Skin epidermis (tissue), 12 donors: ENCODE results near the gene CCDC120.

Experiments
- H3K27ac ChIP-seq, 21 experiments: fragments of 200-600 bp; sonication (generic) in 11 of 21; one replicate each; pipeline ENCODE4 v1.5.0; 2020; ENCODE audit warnings: mild to moderate bottlenecking in 3 of 21, inconsistent platforms in 2 of 21, moderate library complexity in 2 of 21
- H3K4me3 ChIP-seq, 7 experiments: fragments of 200-600 bp; sonication (generic) in 2 of 7; one replicate each; pipeline ENCODE4 v1.5.0; 2020; ENCODE audit warnings: inconsistent platforms in 2 of 7, mild to moderate bottlenecking in 2 of 7, moderate library complexity in 1 of 7

Gene CCDC120

GRCh38 chrX:49058794-49059193, at the start of gene CCDC120:
TSS of gene CCDC120 (plus strand) at chrX:49058999. CDS start at chrX:49062042, 3,043 bp downstream.
- peak within 1 kb of the TSS in 19 of 21 experiments; percentile 13 to 84 (median 73) for H3K27ac ChIP-seq
- H3K4me3 ChIP-seq: peak within 1 kb of the TSS; percentile 20 to 43 (median 33)

- no peak overlapping the region for H3K27ac ChIP-seq
- no peak overlapping the region for H3K4me3 ChIP-seq
These were observed 39.7 kb upstream of the CCDC120 start for GRCh38 chrX:49019050-49019449.

- Histone ChIP-seq H3K4me3 (no peak overlapping the region), H3K27ac (no peak overlapping the region)
These were observed 39.1 kb upstream of the CCDC120 start for GRCh38 chrX:49019599-49020249.

GRCh38 chrX:49029876-49030275, 28.9 kb upstream of the CCDC120 start:
- H3K4me3 ChIP-seq: no peak overlapping the region
- no peak overlapping the region for H3K27ac ChIP-seq

- Histone ChIP-seq H3K4me3 (no peak overlapping the region), H3K27ac (no peak overlapping the region)
These were observed 28.5 kb upstream of the CCDC120 start for GRCh38 chrX:49030283-49030682.

GRCh38 chrX:49037883-49038475, 20.8 kb upstream of the CCDC120 start:
- Histone ChIP-seq H3K4me3 (no peak overlapping the region), H3K27ac (no peak overlapping the region)

- peak overlapping the region in 19 of 21 experiments; percentile 36 to 99 (median 66) for H3K27ac ChIP-seq
- peak overlapping the region in 2 of 7 experiments; percentile 5 to 71 for H3K4me3 ChIP-seq
These were observed 19.0 kb upstream of the CCDC120 start for GRCh38 chrX:49039598-49040375.

GRCh38 chrX:49040376-49040955, 18.3 kb upstream of the CCDC120 start:
- H3K27ac ChIP-seq: peak overlapping the region in 19 of 21 experiments; percentile 17 to 99 (median 60)
- H3K4me3 ChIP-seq: peak overlapping the region in 2 of 7 experiments; percentile 5 to 71

- Histone ChIP-seq H3K4me3 (peak overlapping the region; percentile 58 to 81 (median 71)), H3K27ac (peak overlapping the region; percentile 22 to 100 (median 97))
These were observed 16.8 kb upstream of the CCDC120 start for GRCh38 chrX:49041744-49042580.

- Histone ChIP-seq H3K27ac (peak overlapping the region; percentile 92 to 100 (median 97)), H3K4me3 (peak overlapping the region; percentile 58 to 81 (median 71))
These were observed 16.1 kb upstream of the CCDC120 start for GRCh38 chrX:49042581-49043219.

- peak within 1 kb of the TSS; percentile 92 to 100 (median 97) for H3K27ac ChIP-seq
- peak within 1 kb of the TSS; percentile 58 to 81 (median 71) for H3K4me3 ChIP-seq
These were observed 15.4 kb upstream of the CCDC120 start, which contains the start of gene TFE3 for GRCh38 chrX:49043220-49043986. TSS of gene TFE3 (minus strand) at chrX:49043357. CDS start at chrX:49043226, 131 bp downstream.

- H3K4me3 ChIP-seq: peak overlapping the region in 2 of 7 experiments; percentile 10 to 17
- H3K27ac ChIP-seq: peak overlapping the region in 15 of 21 experiments; percentile 19 to 99 (median 57)
These were observed 14.9 kb upstream of the CCDC120 start for GRCh38 chrX:49043987-49044281.

GRCh38 chrX:49053223-49054072, 5.4 kb upstream of the CCDC120 start:
- Histone ChIP-seq H3K27ac (peak overlapping the region; percentile 35 to 93 (median 88)), H3K4me3 (peak overlapping the region; percentile 51 to 73 (median 61))

- H3K4me3 ChIP-seq: peak overlapping the region; percentile 51 to 73 (median 61)
- H3K27ac ChIP-seq: peak overlapping the region in 17 of 21 experiments; percentile 35 to 93 (median 88)
These were observed 4.6 kb upstream of the CCDC120 start for GRCh38 chrX:49054073-49054762.

GRCh38 chrX:49059201-49059600, 402 bp downstream of the CCDC120 start:
- peak overlapping the region in 19 of 21 experiments; percentile 13 to 84 (median 73) for H3K27ac ChIP-seq
- H3K4me3 ChIP-seq: peak overlapping the region; percentile 20 to 43 (median 33)

- Histone ChIP-seq H3K4me3 (peak overlapping the region; percentile 20 to 43 (median 33)), H3K27ac (peak overlapping the region in 16 of 21 experiments; percentile 10 to 84 (median 74))
These were observed 884 bp downstream of the CCDC120 start for GRCh38 chrX:49059681-49060085.
